ENCODE measurements around the gene USHBP1.
A peak's percentile ranks its signal among the peaks of the same experiment; 100 is the strongest.
"Not testable (repeated sequence)": the region's sequence is repeated elsewhere in the genome, so short reads cannot be mapped to it uniquely, and the experiment has no call there.

The USHBP1 gene

GRCh38 chr19:17264641-17264979, at the start of gene USHBP1:
USHBP1 (minus strand) TSS chr19:17264745; CDS start chr19:17264299, 446 bp downstream.
- no peak for DNase-seq (ENCODE audit: low read depth)

GRCh38 chr19:17314007-17314593, 49.6 kb upstream of the USHBP1 start:
- no peak for DNase-seq (ENCODE audit: low read depth)

GRCh38 chr19:17312189-17313113, 47.9 kb upstream of the USHBP1 start:
- DNase-seq (ENCODE audit: low read depth), result no peak

- DNase-seq (ENCODE audit: low read depth), result no peak
Observed at GRCh38 chr19:17311455-17312188, 47.1 kb upstream of the USHBP1 start.

GRCh38 chr19:17309965-17310461, 45.5 kb upstream of the USHBP1 start:
- no peak for DNase-seq (ENCODE audit: low read depth)

GRCh38 chr19:17309198-17309964, 44.8 kb upstream of the USHBP1 start, which contains the start of gene DDA1:
DDA1 (plus strand) TSS chr19:17309563; CDS start chr19:17309655, 92 bp downstream.
- DNase-seq (ENCODE audit: low read depth), result peak; percentile 99

GRCh38 chr19:17307876-17308377, 43.4 kb upstream of the USHBP1 start:
- no peak for DNase-seq (ENCODE audit: low read depth)

GRCh38 chr19:17306285-17306714, 41.8 kb upstream of the USHBP1 start:
- DNase-seq (ENCODE audit: low read depth), result no peak

- peak; percentile 91 for DNase-seq (ENCODE audit: low read depth)
Observed at GRCh38 chr19:17305517-17306284, 41.2 kb upstream of the USHBP1 start, which contains the start of gene MRPL34. MRPL34 (plus strand) TSS chr19:17305872; CDS start chr19:17305893, 21 bp downstream.

GRCh38 chr19:17305216-17305516, 40.6 kb upstream of the USHBP1 start:
- DNase-seq (ENCODE audit: low read depth), result no peak

GRCh38 chr19:17304386-17305215, 40.1 kb upstream of the USHBP1 start:
- no peak for DNase-seq (ENCODE audit: low read depth)

GRCh38 chr19:17303940-17304267, 39.4 kb upstream of the USHBP1 start:
- DNase-seq (ENCODE audit: low read depth), result no peak

GRCh38 chr19:17303167-17303939, 38.8 kb upstream of the USHBP1 start, which contains the start of gene ABHD8:
ABHD8 (minus strand) TSS chr19:17303425; CDS start chr19:17301616, 1,809 bp downstream.
- DNase-seq (ENCODE audit: low read depth), result peak; percentile 91

GRCh38 chr19:17302391-17303166, 38.0 kb upstream of the USHBP1 start:
- DNase-seq (ENCODE audit: low read depth), result no peak

- no peak for DNase-seq (ENCODE audit: low read depth)
Observed at GRCh38 chr19:17300992-17301619, 36.6 kb upstream of the USHBP1 start.

- no peak for DNase-seq (ENCODE audit: low read depth)
Observed at GRCh38 chr19:17296976-17297375, 32.4 kb upstream of the USHBP1 start.

GRCh38 chr19:17296273-17296672, 31.7 kb upstream of the USHBP1 start:
- DNase-seq (ENCODE audit: low read depth), result no peak

GRCh38 chr19:17295551-17295950, 31.0 kb upstream of the USHBP1 start:
- DNase-seq (ENCODE audit: low read depth), result not testable (repeated sequence)

Measured in stimulated activated CD8-positive, alpha-beta memory T cell treated with anti-CD3 and anti-CD28 coated beads, Interleukin-4, amount 100 ng/mL, for 24 hours (primary cell).